Activated CD4-positive, alpha-beta memory T cell treated with anti-CD3 and anti-CD28 coated beads, Interleukin-2, amount 10 ng/mL, durations not matched to agents 7 days and 5 days (primary cell): ENCODE measurements around the gene YJEFN3. TPM values are rescaled to one million over a fixed set of nuclear protein-coding genes. Genes with fewer than 3 reads are reported as not detected.

Experiments used
- CTCF ChIA-PET: fragments of 350-600 bp; sonication (Branson Sonifier 250); formaldehyde crosslinking; loops from one replicate; lab custom pipeline; 2021; ENCODE audit warnings: antibody characterized with exemption, inconsistent platforms; lab: Charles Lee
- POLR2A ChIA-PET: fragments of 350-600 bp; sonication (Branson Sonifier 250); formaldehyde crosslinking; loops from one replicate; lab custom pipeline; 2021; ENCODE audit warnings: antibody characterized with exemption; lab: Charles Lee
- DNase-seq: peaks from one replicate; pipeline ENCODE4 v3.0.0-alpha.2; 2020
- H3K27ac Mint-ChIP-seq: one replicate; pipeline ENCODE4 v1.8.0; 2021; ENCODE audit warnings: mild to moderate bottlenecking, mixed read lengths
- H3K27me3 Mint-ChIP-seq: one replicate; pipeline ENCODE4 v1.8.0; 2021; ENCODE audit warnings: mixed read lengths
- H3K36me3 Mint-ChIP-seq: one replicate; pipeline ENCODE4 v1.8.0; 2021; ENCODE audit warnings: low read depth, mixed read lengths
- H3K4me1 Mint-ChIP-seq: one replicate; pipeline ENCODE4 v1.8.0; 2021; ENCODE audit warnings: mixed read lengths
- H3K4me3 Mint-ChIP-seq: one replicate; pipeline ENCODE4 v1.8.0; 2021; ENCODE audit warnings: mild to moderate bottlenecking, mixed read lengths
- H3K9me3 Mint-ChIP-seq: one replicate; pipeline ENCODE4 v1.8.0; 2021; ENCODE audit warnings: mixed read lengths
- total RNA-seq, 2 experiments: library from RNA; stranded (reverse); gene quantifications; one replicate each; pipeline ENCODE4 v1.2.3, GENCODE V29; 2021

The YJEFN3 gene, protein sequence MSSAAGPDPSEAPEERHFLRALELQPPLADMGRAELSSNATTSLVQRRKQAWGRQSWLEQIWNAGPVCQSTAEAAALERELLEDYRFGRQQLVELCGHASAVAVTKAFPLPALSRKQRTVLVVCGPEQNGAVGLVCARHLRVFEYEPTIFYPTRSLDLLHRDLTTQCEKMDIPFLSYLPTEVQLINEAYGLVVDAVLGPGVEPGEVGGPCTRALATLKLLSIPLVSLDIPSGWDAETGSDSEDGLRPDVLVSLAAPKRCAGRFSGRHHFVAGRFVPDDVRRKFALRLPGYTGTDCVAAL
- 1 to 10 TPM; 8.2 to 8.7 TPM for total RNA-seq

DNA sequence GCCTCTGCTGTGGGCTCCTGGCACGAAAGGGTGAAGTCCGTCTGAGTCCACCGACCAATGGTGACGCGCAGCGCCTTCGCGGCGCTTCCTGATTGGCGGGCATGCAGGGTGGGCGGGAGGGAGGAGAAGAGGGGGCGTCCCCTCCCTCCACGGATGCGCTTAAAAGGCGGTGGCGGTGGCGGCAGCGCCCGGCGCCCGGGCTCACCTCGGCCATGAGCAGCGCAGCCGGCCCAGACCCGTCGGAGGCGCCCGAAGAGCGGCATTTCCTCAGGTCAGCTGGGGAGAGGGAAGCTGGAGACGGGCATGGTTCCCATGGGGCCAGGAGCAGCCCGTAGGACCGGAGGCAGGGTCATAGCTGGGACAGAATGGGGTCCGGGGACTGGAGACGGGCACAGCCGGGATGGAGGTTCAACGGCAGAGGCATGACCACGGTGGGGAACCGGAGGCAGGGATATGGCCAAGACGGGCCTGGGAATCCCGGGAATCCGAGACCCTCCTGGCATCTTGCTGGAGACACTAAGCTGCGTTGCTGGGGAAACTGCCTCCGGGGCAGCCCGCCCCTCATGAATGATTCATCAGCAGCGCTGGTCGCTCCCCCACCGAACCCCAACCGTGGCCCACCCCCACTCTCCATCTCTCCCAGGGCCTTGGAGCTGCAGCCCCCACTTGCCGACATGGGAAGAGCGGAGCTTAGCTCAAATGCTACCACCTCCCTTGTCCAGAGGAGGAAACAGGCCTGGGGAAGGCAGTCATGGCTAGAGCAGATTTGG is at the start of gene YJEFN3:
TSS of gene YJEFN3 (plus strand) at position 191 of the 770 bp plus-strand sequence. CDS start at position 213, 22 bp downstream.
- no peaks in the 10 kb centered on the region for H3K9me3 Mint-ChIP-seq
- H3K4me3 Mint-ChIP-seq, result no peak within 1 kb of the TSS
- no peak for DNase-seq
- POLR2A ChIA-PET, result interaction anchor here (0.6 to 2.0 kb wide), 4 partner anchors 10 to 123 kb away, joined by 3 to 7 read pairs (median 4); partner anchors contain the start of genes NDUFA13 and TSSK6
- H3K27me3 Mint-ChIP-seq, result no peaks in the 10 kb centered on the region
- H3K36me3 Mint-ChIP-seq, result peaks cover 24% of the 10 kb centered on the region
- CTCF ChIA-PET, result no interaction called here
- peaks cover 8% of the 10 kb centered on the region for H3K4me1 Mint-ChIP-seq
- H3K27ac Mint-ChIP-seq, result peak within 1 kb of the TSS; percentile 26

DNA sequence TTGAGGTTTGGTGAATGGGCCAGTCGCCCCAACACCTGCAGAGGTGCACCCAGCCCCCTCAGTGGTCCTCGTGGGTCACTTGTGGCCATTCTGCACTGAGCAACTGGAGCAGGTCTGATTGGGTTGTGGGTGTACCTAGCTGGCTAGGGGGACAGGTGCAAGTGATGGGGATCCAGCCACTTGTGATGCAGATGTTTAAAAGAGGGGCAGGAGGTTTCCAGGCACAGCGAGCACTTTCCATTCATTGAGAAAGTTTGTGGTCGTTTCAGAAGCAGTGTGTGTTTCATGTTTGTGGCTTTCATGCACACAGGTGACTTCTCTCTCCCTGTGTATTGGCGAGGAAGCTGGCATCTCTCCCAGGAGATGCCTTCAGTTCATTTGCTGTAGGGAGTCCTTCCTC is 48.0 kb upstream of the YJEFN3 start:
- H3K4me3 Mint-ChIP-seq, result no peak overlapping the region
- peaks cover 22% of the 10 kb centered on the region for H3K36me3 Mint-ChIP-seq
- H3K4me1 Mint-ChIP-seq, result peaks cover 50% of the 10 kb centered on the region
- H3K27me3 Mint-ChIP-seq, result no peaks in the 10 kb centered on the region
- ChIA-PET CTCF (no interaction called here), POLR2A (interaction anchor here (1.7 kb wide), 1 partner anchor 8 kb away, joined by 5 read pairs; no protein-coding TSS in a partner anchor)
- DNase-seq, result no peak
- no peaks in the 10 kb centered on the region for H3K9me3 Mint-ChIP-seq
- no peak overlapping the region for H3K27ac Mint-ChIP-seq

DNA sequence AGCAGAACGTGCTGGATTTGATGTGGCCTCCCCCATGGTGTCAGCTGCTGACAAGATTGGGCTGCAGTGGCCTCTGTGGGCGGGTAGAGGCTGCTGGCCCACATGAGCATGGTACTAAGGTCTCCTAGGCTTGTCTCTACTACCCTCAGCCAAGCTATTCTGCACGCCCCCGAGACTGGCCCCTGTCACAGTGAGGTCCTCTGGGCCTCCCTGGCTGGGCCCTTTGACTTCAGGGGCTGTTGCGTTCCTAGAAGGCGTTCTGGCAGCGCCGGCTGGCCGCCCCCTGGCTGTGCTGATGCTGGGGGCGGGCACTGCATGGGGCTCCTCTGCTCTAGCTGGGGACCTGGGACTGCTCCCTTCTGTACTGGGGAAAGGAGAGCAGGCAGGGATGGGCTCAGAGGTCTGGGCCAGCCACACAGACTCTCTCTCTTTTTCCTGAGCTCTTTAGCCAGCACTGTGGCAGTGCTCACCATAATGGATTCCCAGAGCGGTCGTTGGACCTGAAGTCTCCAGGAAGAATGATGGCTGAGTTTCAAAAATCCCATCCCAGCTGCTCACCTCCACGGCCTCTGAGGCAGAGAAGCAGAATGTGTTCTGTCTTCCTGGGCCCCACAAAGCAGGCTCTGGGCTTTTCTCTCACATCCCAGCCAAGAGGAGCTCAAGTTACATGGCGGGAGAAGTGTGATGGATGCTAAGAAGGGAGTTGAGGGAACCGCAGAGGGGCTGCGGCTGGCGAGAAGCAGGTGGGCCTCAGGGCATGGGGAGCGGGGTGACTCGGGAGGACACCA is 45.7 kb upstream of the YJEFN3 start:
- H3K9me3 Mint-ChIP-seq, result no peaks in the 10 kb centered on the region
- H3K4me1 Mint-ChIP-seq, result peaks cover 35% of the 10 kb centered on the region
- ChIA-PET POLR2A (interaction anchor here (0.9 to 1.2 kb wide), 2 partner anchors 78 to 110 kb away, joined by 3 read pairs; partner anchors contain the start of gene GATAD2A), CTCF (no interaction called here)
- DNase-seq, result no peak
- H3K27me3 Mint-ChIP-seq, result no peaks in the 10 kb centered on the region
- H3K27ac Mint-ChIP-seq, result no peak overlapping the region
- peaks cover 18% of the 10 kb centered on the region for H3K36me3 Mint-ChIP-seq
- H3K4me3 Mint-ChIP-seq, result no peak overlapping the region

DNA sequence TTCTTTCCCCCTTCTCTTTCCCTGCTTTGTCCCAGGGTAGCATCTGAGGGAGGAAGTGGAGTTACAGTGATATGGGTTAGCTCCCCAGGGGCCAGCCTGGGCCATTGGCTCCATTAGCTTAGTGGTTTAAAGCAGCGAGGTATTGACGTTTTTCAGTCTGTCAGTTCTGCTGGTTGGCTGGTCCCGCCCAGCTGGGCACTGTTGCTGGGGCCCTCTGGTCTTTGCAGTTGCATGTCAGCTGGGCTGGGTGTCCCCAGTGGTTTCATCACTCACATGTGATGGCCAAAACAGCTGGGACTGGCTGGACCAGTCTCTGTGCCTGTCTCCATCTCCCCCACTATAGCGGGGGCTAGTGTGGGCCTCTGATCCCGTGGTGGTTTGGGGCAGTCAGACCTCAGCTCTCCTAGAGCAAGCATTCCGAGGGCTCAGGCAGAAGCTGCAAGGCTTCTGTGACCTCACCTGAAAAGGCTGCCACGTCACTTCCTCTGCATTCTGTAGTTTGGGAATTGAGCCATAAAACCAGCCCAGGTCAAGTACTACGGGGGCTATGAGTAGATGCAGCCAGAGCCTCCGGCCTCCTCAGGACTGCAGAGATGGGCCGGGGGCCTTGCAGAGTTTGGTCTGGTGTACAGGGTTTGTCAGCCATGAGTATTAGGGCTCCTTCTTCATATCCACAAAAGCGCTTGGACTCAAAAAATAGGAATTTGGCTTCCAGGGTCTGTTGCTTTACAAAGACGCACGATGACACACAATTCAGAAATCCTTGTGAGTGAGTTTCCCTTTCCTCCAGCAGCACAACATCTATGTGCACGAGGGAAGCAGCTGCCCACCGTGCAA is 43.3 kb upstream of the YJEFN3 start:
- POLR2A ChIA-PET, result interaction anchor here (1.1 to 1.6 kb wide), 2 partner anchors 10 to 25 kb away, joined by 3 to 4 read pairs; no protein-coding TSS in a partner anchor
- no peaks in the 10 kb centered on the region for H3K9me3 Mint-ChIP-seq
- CTCF ChIA-PET, result no interaction called here

DNA sequence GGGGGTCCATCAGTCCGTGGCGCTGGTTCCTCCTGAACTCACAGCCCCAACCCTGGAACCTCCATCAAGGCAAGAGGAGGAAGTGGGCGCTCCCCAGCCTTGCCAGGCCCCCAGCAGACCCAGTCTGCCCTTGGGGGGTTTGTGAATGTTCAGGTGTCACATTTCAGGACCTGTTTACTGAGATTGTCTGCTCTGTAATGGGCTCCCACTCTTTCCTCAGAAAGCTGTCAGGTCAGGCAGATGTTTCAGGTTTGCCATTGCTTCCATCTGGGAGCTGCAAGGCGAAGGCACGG is 42.8 kb upstream of the YJEFN3 start:
- POLR2A ChIA-PET, result interaction anchor here (1.1 to 1.6 kb wide), 2 partner anchors 10 to 26 kb away, joined by 3 to 4 read pairs; no protein-coding TSS in a partner anchor
- H3K4me1 Mint-ChIP-seq, result peaks cover 44% of the 10 kb centered on the region

More for the DNA sequence above, 43.3 kb upstream of the YJEFN3 start:
- no peak for DNase-seq
- H3K36me3 Mint-ChIP-seq, result peaks cover 9% of the 10 kb centered on the region
- no peak overlapping the region for H3K4me3 Mint-ChIP-seq
- H3K27ac Mint-ChIP-seq, result peak overlapping the region; percentile 21
- peaks cover 46% of the 10 kb centered on the region for H3K4me1 Mint-ChIP-seq
- H3K27me3 Mint-ChIP-seq, result no peaks in the 10 kb centered on the region

DNA sequence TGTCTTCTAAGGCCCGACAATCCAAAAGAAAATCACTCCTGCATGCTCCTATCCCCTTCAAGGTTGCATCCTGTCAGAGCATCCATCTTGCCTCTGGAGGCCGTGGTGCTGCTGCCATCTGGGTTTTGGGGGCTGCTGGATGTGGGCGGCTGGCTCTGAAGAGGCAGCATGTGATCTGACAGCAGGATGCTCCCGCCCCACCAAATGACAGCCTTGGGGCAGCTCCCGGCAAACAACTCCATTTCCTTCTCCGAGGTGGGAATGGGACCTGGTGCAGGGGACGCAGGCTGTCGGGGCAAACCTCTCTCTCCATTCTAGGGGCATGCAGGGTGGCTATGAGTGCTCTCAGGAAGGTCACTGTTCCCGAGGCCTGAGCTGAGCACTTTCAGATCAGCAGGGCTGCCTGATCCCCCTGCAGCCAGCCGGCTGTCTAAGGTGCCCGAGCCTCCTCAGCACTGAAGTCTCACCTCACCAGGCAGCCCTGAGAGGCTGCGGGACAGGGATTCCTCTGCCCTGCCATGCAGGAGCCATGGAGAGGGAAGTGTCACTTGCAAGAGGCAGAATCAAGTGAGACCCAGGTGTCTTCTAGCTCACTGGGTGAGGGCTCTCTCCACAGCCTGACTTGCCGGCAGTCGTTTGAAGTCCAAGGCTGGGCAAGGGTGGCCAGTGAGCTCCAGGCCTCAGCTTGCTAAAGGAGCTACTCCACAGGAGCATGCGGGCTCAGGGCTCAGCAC is 42.2 kb upstream of the YJEFN3 start:
- CTCF ChIA-PET, result interaction anchor here (1.7 kb wide), 1 partner anchor 80 kb away, joined by 4 read pairs; no protein-coding TSS in a partner anchor
- H3K4me3 Mint-ChIP-seq, result no peak overlapping the region
- peaks cover 14% of the 10 kb centered on the region for H3K36me3 Mint-ChIP-seq
- peaks cover 41% of the 10 kb centered on the region for H3K4me1 Mint-ChIP-seq
- no peaks in the 10 kb centered on the region for H3K27me3 Mint-ChIP-seq
- peak overlapping the region; percentile 98 for H3K27ac Mint-ChIP-seq
- POLR2A ChIA-PET, result interaction anchor here (1.0 to 1.6 kb wide), 3 partner anchors 11 to 29 kb away, joined by 3 to 4 read pairs (median 3); partner anchors contain the start of gene TSSK6
- DNase-seq, result no peak
- H3K9me3 Mint-ChIP-seq, result no peaks in the 10 kb centered on the region

More for the DNA sequence above, 42.8 kb upstream of the YJEFN3 start:
- no peak overlapping the region for H3K4me3 Mint-ChIP-seq
- CTCF ChIA-PET, result no interaction called here
- no peak overlapping the region for H3K27ac Mint-ChIP-seq
- no peaks in the 10 kb centered on the region for H3K27me3 Mint-ChIP-seq
- no peaks in the 10 kb centered on the region for H3K9me3 Mint-ChIP-seq
- no peak for DNase-seq
- peaks cover 11% of the 10 kb centered on the region for H3K36me3 Mint-ChIP-seq

DNA sequence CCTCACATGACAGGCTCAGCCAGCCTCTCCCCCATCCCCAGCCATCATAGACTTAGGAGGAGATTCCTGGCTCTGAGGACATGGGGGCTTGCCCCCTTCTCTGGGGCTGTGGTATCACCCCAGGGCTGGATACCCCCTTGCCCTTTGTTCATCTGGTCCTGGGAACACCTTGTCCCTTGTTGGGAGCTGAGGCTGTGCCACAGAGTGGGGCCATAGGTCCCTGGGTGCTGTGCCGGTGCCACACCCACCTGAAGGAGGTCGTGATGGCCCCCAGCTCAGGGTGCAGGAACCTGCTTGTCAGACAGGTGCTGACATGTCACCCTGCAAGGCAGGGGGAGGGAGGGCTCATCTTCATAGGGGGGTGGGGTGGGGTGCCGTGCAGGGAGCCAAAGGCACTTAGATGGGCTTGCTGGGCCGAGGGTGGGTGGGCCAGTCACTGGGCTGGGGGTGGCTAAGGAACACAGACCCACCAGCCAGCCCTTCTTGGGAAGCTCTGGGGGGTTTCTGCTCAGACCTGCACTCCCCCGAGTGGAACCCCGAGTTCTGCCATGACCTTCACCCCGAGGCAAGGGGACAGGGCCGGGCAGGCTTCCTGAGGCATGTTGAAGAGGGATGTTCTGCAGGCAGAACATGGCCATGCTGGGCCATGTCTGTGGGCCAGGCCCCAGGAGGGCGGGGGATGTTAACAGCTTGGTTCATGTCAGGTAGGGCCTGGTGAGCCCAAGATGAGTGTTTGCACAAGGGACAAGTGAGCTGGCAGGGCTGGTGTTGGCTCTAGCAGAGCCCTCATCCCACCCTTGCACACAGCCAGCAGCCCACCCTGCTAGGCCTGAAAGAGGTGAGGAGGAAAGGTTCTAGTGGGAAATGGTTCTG is 41.4 kb upstream of the YJEFN3 start:
- POLR2A ChIA-PET, result interaction anchor here (0.8 to 4.5 kb wide), 5 partner anchors 28 to 123 kb away, joined by 3 to 79 read pairs (median 4); partner anchors contain the start of gene TSSK6

DNA sequence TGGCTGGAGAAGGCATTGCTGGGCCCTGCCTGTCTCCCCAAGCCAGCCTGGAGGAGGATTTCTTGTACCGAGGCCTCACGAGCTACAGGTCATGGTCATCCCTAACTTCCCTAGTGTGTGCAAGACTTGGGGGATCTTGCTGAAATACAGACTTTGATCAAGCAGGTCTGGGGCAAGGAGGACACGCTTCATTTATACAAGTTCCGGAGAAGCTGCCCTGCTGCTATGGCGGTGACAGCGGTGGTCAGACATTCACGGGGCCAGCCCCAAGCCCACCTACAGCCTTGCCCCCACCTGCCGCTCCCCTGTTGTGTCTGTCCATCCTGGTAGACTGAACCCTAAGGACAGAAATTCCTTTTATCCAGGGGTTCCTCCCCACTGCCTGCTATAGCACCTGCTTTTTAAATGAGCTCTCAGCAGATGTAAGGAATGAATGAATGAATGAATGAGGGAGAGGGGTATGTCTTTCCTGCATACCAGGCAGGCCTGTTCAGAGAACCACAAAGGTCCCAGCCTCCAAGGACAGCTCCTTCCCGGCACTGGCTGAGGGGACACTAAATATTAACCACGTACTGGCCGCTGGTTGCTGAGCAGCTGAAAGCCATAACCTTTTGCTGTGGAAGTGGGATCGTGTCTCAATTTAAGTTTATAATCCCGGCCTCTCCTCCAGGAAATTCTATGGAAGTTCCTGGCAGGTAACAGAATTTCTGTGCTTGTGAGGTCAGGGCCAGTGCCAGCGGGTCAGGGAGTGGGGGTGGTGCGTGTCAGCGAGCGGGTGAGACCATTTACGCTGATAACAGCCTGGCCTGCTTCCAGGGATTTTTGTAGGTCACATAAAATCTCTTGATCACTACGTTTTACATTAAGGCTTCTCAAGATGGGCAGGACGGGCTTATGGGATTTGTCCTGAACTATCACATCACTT is 40.5 kb upstream of the YJEFN3 start:
- Mint-ChIP-seq H3K36me3 (peaks cover 17% of the 10 kb centered on the region), H3K27ac (peak overlapping the region; percentile 98), H3K27me3 (no peaks in the 10 kb centered on the region), H3K9me3 (no peaks in the 10 kb centered on the region), H3K4me3 (peak overlapping the region; percentile 65), H3K4me1 (peaks cover 41% of the 10 kb centered on the region)
- POLR2A ChIA-PET, result interaction anchor here (0.8 to 4.5 kb wide), 14 partner anchors 8 to 296 kb away, joined by 3 to 79 read pairs (median 6); partner anchors contain the start of genes BORCS8, GATAD2A, NDUFA13 and NR2C2AP
- DNase-seq, result no peak
- CTCF ChIA-PET, result interaction anchor here (0.5 to 5.6 kb wide), 8 partner anchors 10 to 652 kb away, joined by 3 to 155 read pairs (median 4); partner anchors contain the start of gene GATAD2A

More for the DNA sequence above, 41.4 kb upstream of the YJEFN3 start:
- no peaks in the 10 kb centered on the region for H3K9me3 Mint-ChIP-seq
- H3K4me3 Mint-ChIP-seq, result no peak overlapping the region
- H3K4me1 Mint-ChIP-seq, result peaks cover 41% of the 10 kb centered on the region
- CTCF ChIA-PET, result interaction anchor here (0.9 to 1.7 kb wide), 2 partner anchors 9 to 80 kb away, joined by 4 read pairs; no protein-coding TSS in a partner anchor
- H3K27ac Mint-ChIP-seq, result peak overlapping the region; percentile 98
- H3K27me3 Mint-ChIP-seq, result no peaks in the 10 kb centered on the region
- H3K36me3 Mint-ChIP-seq, result peaks cover 14% of the 10 kb centered on the region
- no peak for DNase-seq

DNA sequence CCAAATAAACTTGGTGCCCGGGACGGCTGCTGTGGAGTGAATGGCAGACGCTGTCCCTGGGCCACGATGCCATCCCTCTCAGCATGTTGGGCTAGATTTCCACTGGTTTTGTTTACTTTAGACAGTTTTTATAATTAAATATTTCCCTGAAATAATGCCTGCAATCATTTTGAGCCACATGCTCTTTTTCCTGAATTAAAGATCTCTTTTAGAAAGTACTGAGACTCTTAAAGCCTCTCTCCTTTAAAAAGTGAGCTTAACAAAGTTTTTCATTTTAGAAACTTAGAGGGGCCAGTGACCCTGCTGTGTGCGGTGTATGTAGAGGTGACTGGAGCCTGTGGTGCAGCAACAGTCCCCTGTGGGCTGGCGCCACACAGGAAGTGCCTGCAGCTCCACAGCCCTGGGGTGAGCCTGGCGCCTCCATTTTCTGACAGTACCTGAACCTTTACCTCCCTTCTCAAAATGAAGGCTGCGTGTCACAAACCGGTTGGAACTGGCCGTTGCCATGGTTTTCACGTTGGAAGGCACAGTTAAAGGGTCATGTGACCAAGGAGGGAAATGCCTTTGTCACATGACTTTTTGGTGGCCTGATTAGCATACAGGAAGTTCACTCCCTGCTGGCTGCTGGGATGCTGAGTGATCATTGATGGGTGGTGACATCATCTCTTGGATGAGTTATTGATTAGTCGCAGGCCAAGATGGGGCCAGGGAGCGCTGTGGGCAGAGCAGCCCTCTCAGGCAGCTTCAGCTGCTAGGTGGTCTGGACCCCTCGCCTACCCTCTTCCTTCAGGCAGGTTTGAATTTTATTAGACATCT is 39.6 kb upstream of the YJEFN3 start:
- Mint-ChIP-seq H3K36me3 (peaks cover 21% of the 10 kb centered on the region), H3K27ac (peak overlapping the region; percentile 98), H3K27me3 (no peaks in the 10 kb centered on the region), H3K4me1 (peaks cover 38% of the 10 kb centered on the region), H3K9me3 (no peaks in the 10 kb centered on the region), H3K4me3 (peak overlapping the region; percentile 65)
- DNase-seq, result peak; percentile 98
- ChIA-PET CTCF (interaction anchor here (0.5 to 5.6 kb wide), 14 partner anchors 10 to 651 kb away, joined by 3 to 155 read pairs (median 4); partner anchors contain the start of genes BORCS8, GATAD2A, NDUFA13 and RFXANK), POLR2A (interaction anchor here (0.5 to 4.5 kb wide), 23 partner anchors 9 to 569 kb away, joined by 3 to 79 read pairs (median 4); partner anchors contain the start of genes BORCS8, DDX49, GATAD2A and NDUFA13)
